A549 (cell line): ENCODE results near the gene SFTPD. TPM values are rescaled to one million over a fixed set of nuclear protein-coding genes. Genes with fewer than 3 reads are reported as not detected.
"Not testable (repeated sequence)": the region's sequence is repeated elsewhere in the genome, so short reads cannot be mapped to it uniquely, and the experiment has no call there.

ENCODE experiments used
- ATAC-seq, 2 experiments: fragments of 200-7000 bp in 1 of 2; fragments of >200 bp in 1 of 2; cut with Nextera tagmentation in 1 of 2; cut with Tn5 transposase in 1 of 2; 3 replicates each; pipeline versions ENCODE4 v1.8.0 to v1.9.1; 2018 to 2020; ENCODE audit warnings: mild to moderate bottlenecking in 1 of 2, moderate library complexity in 1 of 2
- CTCF ChIA-PET: fragments of 300-600 bp; sonication (Branson Sonifier 250); formaldehyde crosslinking; extraction: SDS; loops from one replicate; lab custom pipeline; 2021; ENCODE audit warnings: antibody characterized with exemption, inconsistent platforms; lab: Yijun Ruan, JAX
- POLR2A ChIA-PET: fragments of 350-600 bp; formaldehyde crosslinking; extraction: SDS; loops from one replicate; lab custom pipeline; 2021; ENCODE audit warnings: antibody characterized with exemption, inconsistent platforms; lab: Yijun Ruan, JAX
- DNase-seq, 2 experiments: peaks; one replicate each; pipeline versions ENCODE4 v3.0.0 to v3.0.0-alpha.2; 2011 to 2016; ENCODE audit warnings: low read depth in 1 of 2, low spot score in 1 of 2
- FAIRE-seq: peaks from 2 replicates; lab custom pipeline; 2011; peaks lifted over from hg19 to GRCh38; lab: Jason Lieb, UNC
- H3K27ac ChIP-seq, 2 experiments: fragments of >200 bp; sonication (Bioruptor Twin); formaldehyde crosslinking; 3 replicates each; pipeline ENCODE4 v1.5.1; 2016 to 2017
- H3K4me1 ChIP-seq: fragments of >200 bp; sonication (Bioruptor Twin); formaldehyde crosslinking; 3 replicates; pipeline ENCODE4 v1.6.1; 2016
- H3K4me2 ChIP-seq: fragments of >200 bp; sonication (Bioruptor Twin); formaldehyde crosslinking; 3 replicates; pipeline ENCODE4 v1.6.1; 2016
- H3K4me3 ChIP-seq: fragments of >200 bp; sonication (Bioruptor Twin); formaldehyde crosslinking; 3 replicates; pipeline ENCODE4 v1.5.1; 2016
- H3K9me3 ChIP-seq: fragments of >200 bp; sonication (Bioruptor Twin); formaldehyde crosslinking; 3 replicates; pipeline ENCODE4 v1.6.1; 2016
- ATOH8 ChIP-seq: fragments of 250-450 bp; sonication (Bioruptor Pico); IDR thresholded peaks from 2 replicates; pipeline ENCODE4 v1.5.0; 2020; ENCODE audit warnings: low read depth, mild to moderate bottlenecking, moderate library complexity
- BCL3 ChIP-seq: fragments of >200 bp; sonication (Bioruptor Twin); formaldehyde crosslinking; IDR thresholded peaks from 3 replicates; pipeline ENCODE4 v1.6.1; 2016
- BHLHE40 ChIP-seq: IDR thresholded peaks from 2 replicates; pipeline ENCODE4 v1.6.1; 2012; ENCODE audit warnings: low read depth, low read length, inconsistent platforms
- CBX2 ChIP-seq: fragments of 200-600 bp; sonication (generic); IDR thresholded peaks from 2 replicates; pipeline ENCODE4 v1.6.1; 2016; ENCODE audit warnings: low read depth, mild to moderate bottlenecking, borderline replicate concordance
- CTCF ChIP-seq: fragments of >200 bp; sonication (Bioruptor Twin); formaldehyde crosslinking; IDR thresholded peaks from 3 replicates; pipeline ENCODE4 v1.5.1; 2016
- EHF ChIP-seq: fragments of 250-450 bp; sonication (Bioruptor Pico); IDR thresholded peaks from 2 replicates; pipeline ENCODE4 v1.5.0; 2020; ENCODE audit warnings: mild to moderate bottlenecking
- ELK1 ChIP-seq: fragments of 150-350 bp; IDR thresholded peaks from 2 replicates; pipeline ENCODE4 v1.6.1; 2014; ENCODE audit warnings: low read depth, mild to moderate bottlenecking, low read length
- ESRRA ChIP-seq: fragments of 150-350 bp; IDR thresholded peaks from 2 replicates; pipeline ENCODE4 v1.6.1; 2014; ENCODE audit warnings: mild to moderate bottlenecking, low read length, borderline replicate concordance
- FOSL2 ChIP-seq, 2 experiments: fragments of 450-650 bp in 1 of 2; fragments of >200 bp in 1 of 2; sonication (Bioruptor Twin) in 1 of 2; formaldehyde crosslinking; IDR thresholded peaks; 2 replicates each; pipeline versions ENCODE4 v1.5.0 to v1.6.1; 2016 to 2020; ENCODE audit warnings: mild to moderate bottlenecking in 1 of 2, moderate library complexity in 1 of 2
- GATA3 ChIP-seq: IDR thresholded peaks from 2 replicates; pipeline ENCODE4 v1.6.1; 2012; ENCODE audit warnings: borderline replicate concordance
- HES2 ChIP-seq: fragments of >200 bp; sonication (Bioruptor Twin); formaldehyde crosslinking; IDR thresholded peaks from 2 replicates; pipeline ENCODE4 v1.6.1; 2016
- HOXB5 ChIP-seq: fragments of 250-450 bp; sonication (Bioruptor Pico); IDR thresholded peaks from 2 replicates; pipeline ENCODE4 v1.5.0; 2020; ENCODE audit warnings: mild to moderate bottlenecking, moderate library complexity
- JUN ChIP-seq, 2 experiments: fragments of >200 bp; sonication (Bioruptor Twin); formaldehyde crosslinking; IDR thresholded peaks; 2 replicates in 1 of 2; 3 replicates in 1 of 2; pipeline ENCODE4 v1.6.1; 2016 to 2017
- JUNB ChIP-seq: fragments of >200 bp; sonication (Bioruptor Twin); formaldehyde crosslinking; IDR thresholded peaks from 2 replicates; pipeline ENCODE4 v1.6.1; 2016
- KDM5A ChIP-seq: fragments of 200-600 bp; sonication (generic); IDR thresholded peaks from 2 replicates; pipeline ENCODE4 v1.6.1; 2016; ENCODE audit warnings: antibody characterized with exemption, mild to moderate bottlenecking
- MAFK ChIP-seq: fragments of 450-650 bp; IDR thresholded peaks from 2 replicates; pipeline ENCODE4 v1.6.1; 2014; ENCODE audit not compliant: partially characterized antibody
- NFE2L2 ChIP-seq: fragments of 150-350 bp; conservative IDR thresholded peaks from 2 replicates; pipeline ENCODE4 v1.6.1; 2014; ENCODE audit warnings: low read length
- POLR2A ChIP-seq: IDR thresholded peaks from 2 replicates; pipeline ENCODE4 v1.6.1; 2012; ENCODE audit warnings: mild to moderate bottlenecking, low read length
- POLR2AphosphoS2 ChIP-seq: conservative IDR thresholded peaks from 2 replicates; pipeline ENCODE4 v1.6.1; 2012; ENCODE audit warnings: low read length, improper control_type of control experiment, inconsistent platforms
- REST ChIP-seq: fragments of 200-600 bp; sonication (generic); IDR thresholded peaks from 2 replicates; pipeline ENCODE4 v1.6.1; 2016; ENCODE audit warnings: antibody characterized with exemption, mild to moderate bottlenecking, moderate library complexity
- RFX5 ChIP-seq: fragments of 450-650 bp; IDR thresholded peaks from 2 replicates; pipeline ENCODE4 v1.7.1; 2014; ENCODE audit warnings: antibody characterized with exemption, mild to moderate bottlenecking, moderate library complexity
- SMC3 ChIP-seq: fragments of >200 bp; sonication (Bioruptor Twin); formaldehyde crosslinking; IDR thresholded peaks from 3 replicates; pipeline ENCODE4 v1.6.1; 2018; ENCODE audit warnings: inconsistent platforms
- USF2 ChIP-seq: fragments of 450-650 bp; IDR thresholded peaks from 2 replicates; pipeline ENCODE4 v1.6.1; 2014; ENCODE audit warnings: antibody characterized with exemption
- ZNF302 ChIP-seq: fragments of 250-450 bp; sonication (Bioruptor Pico); IDR thresholded peaks from 2 replicates; pipeline ENCODE4 v1.9.0; 2021; ENCODE audit warnings: inconsistent platforms, mild to moderate bottlenecking, moderate library complexity
- WGBS: methylation state at CpG from one replicate; pipeline ENCODE4 v1.1.6; 2017; ENCODE audit errors: missing lambda C conversion rate; 5-methylcytosine and 5-hydroxymethylcytosine counted together
- polyA plus RNA-seq, 4 experiments: library from polyadenylated mRNA; depleted of rRNA in 3 of 4; stranded (reverse); fragments of >200 nt; fragmentation: RNase III in 1 of 4; extraction: RNeasy Plus Mini Kit Qiagen cat#74134 plus additional on column Dnase treatment in 1 of 4; gene quantifications; 2 replicates in 3 of 4; 3 replicates in 1 of 4; pipeline ENCODE4 v1.2.3, GENCODE V29; 2011 to 2017

The SFTPD gene
- polyA plus RNA-seq, 2 of the 4 experiments (the other 2 are of a cell fraction), result 0.17 to 0.19 TPM

- TF ChIP-seq USF2 (no peak), REST (no peak), ZNF302 (CRISPR knock-in tag) (no peak), RFX5 (no peak), KDM5A (no peak), EHF (CRISPR knock-in tag) (no peak), NFE2L2 (no peak), ESRRA (no peak), ELK1 (no peak), POLR2A (no peak), CBX2 (no peak)
Measured at GRCh38 chr10:79923669-79924068, 25.2 kb downstream of the SFTPD start (continued).

- H3K4me2 ChIP-seq, result no peak overlapping the region
- POLR2A ChIA-PET, result no interaction called here
- FAIRE-seq (no peak), ATAC-seq (no peak)
- CTCF ChIA-PET, result no interaction called here
- H3K9me3 ChIP-seq, result no peaks in the 10 kb centered on the region
- no peak for TF ChIP-seq HES2
- no peak for TF ChIP-seq BHLHE40
- no peak for TF ChIP-seq USF2
- TF ChIP-seq FOSL2 (IDR thresholded peaks at IDR 0.05), result no peak
- TF ChIP-seq FOSL2 (CRISPR knock-in tag; IDR thresholded peaks at IDR 0.05), result no peak
- TF ChIP-seq RFX5, result no peak
- no peak for TF ChIP-seq ATOH8
- TF ChIP-seq CTCF, result no peak
- TF ChIP-seq JUNB, result no peak
- TF ChIP-seq KDM5A, result no peak
- TF ChIP-seq BCL3, result no peak
- TF ChIP-seq MAFK, result no peak
- TF ChIP-seq POLR2AphosphoS2, result no peak
- TF ChIP-seq GATA3, result no peak
- TF ChIP-seq HOXB5 (CRISPR knock-in tag), result no peak
- no peak for TF ChIP-seq SMC3
- TF ChIP-seq NFE2L2, result no peak
- no peak for TF ChIP-seq JUN (IDR thresholded peaks at IDR 0.05)
- no peak for TF ChIP-seq ESRRA
- TF ChIP-seq, all 56 proteins: peak for 0
- no peak overlapping the region for H3K27ac ChIP-seq
- no peak for DNase-seq
- H3K4me3 ChIP-seq, result no peak overlapping the region
- whole genome bisulfite sequencing, result 38% methylated on average over 3 of the region's 3 CpGs
- H3K4me1 ChIP-seq, result no peaks in the 10 kb centered on the region
Measured at GRCh38 chr10:79923145-79923544, 25.8 kb downstream of the SFTPD start.

- H3K4me1 ChIP-seq, DNase-seq, CTCF ChIA-PET, H3K4me2 ChIP-seq, H3K9me3 ChIP-seq, H3K27ac ChIP-seq, FAIRE-seq, H3K4me3 ChIP-seq, POLR2A ChIA-PET: not testable (repeated sequence)
- peak in 1 of 2 experiments; percentile 25; a peak in 1 of 6 replicates for ATAC-seq
- WGBS, result 51% methylated on average over 6 of the region's 6 CpGs
Measured at GRCh38 chr10:79922011-79922412, 26.9 kb downstream of the SFTPD start.
